ENCODE measurements around the gene HEPN1. TPM values are rescaled to one million over a fixed set of nuclear protein-coding genes. Genes with fewer than 3 reads are reported as not detected.

HEPN1 gene
- total and polyA plus RNA-seq, 10 of the 15 experiments (the other 5 are each of a cell fraction or from before 2014, with no cell fraction given) = not detected

DNA sequence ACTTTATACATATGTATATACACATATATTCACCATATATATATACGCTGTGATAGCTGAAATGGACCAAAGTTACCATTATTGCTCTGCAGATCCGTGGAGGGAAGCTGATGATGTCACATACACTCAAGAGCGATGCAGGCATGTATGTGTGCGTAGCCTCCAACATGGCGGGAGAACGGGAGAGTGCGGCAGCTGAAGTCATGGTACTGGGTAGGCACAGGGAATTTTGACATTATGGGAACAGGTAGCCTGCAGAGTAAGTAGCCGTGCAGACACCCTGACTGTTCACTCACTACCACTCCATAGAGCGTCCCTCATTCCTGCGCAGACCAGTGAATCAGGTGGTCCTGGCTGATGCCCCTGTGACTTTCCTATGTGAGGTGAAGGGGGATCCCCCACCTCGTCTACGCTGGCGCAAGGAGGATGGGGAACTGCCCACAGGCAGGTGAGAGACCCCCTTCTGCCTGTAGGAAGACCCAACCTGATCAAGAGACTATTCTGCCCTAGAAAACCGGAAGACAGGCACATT lies 49.1 kb upstream of the HEPN1 start:
- Histone ChIP-seq H3K9ac (ENCODE audit: control insufficient read depth, insufficient read depth, low read length) (no peak overlapping the region), H3K27ac (ENCODE audit: control insufficient read depth, insufficient read depth) (no peak overlapping the region), H3K27me3 (replicated peaks in 1 of 2; ENCODE audit: control insufficient read depth in 2 of 2, insufficient read depth in 2 of 2, low read length in 1 of 2) (peaks cover 18 to 26% of the 10 kb centered on the region in 2 experiments), H3K4me1 (ENCODE audit: control insufficient read depth, insufficient read depth, low read length) (no peaks in the 10 kb centered on the region), H3K4me2 (ENCODE audit: control insufficient read depth, insufficient read depth) (no peak overlapping the region), H3K4me3 (no peak overlapping the region), H4K20me1 (ENCODE audit: control insufficient read depth, insufficient read depth) (no peaks in the 10 kb centered on the region), H3K79me2 (ENCODE audit: control insufficient read depth, insufficient read depth, low read length) (no peaks in the 10 kb centered on the region), H3K9me3 (replicated peaks; ENCODE audit: control insufficient read depth, insufficient read depth, low read length) (no peaks in the 10 kb centered on the region), H3K36me3 (ENCODE audit: control insufficient read depth in 2 of 2, insufficient read depth in 2 of 2, low read length in 1 of 2) (no peaks in the 10 kb centered on the region), H2AFZ (ENCODE audit: control insufficient read depth, low read depth, low read length) (no peak overlapping the region)
- no peak for ATAC-seq
- no peak for FAIRE-seq
- ChIA-PET RAD21 (ENCODE audit: unreplicated experiment) (no interaction called here), SMC1A (ENCODE audit: uncharacterized antibody, unreplicated experiment) (no interaction called here), CTCF (interaction anchor here (0.8 kb wide), 1 partner anchor 239 kb away, joined by 3 read pairs; no protein-coding TSS in a partner anchor), POLR2A (no interaction called here)
- in situ Hi-C loops (cut with MboI) (no loop called here), intact Hi-C loops (cut with micrococcal nuclease; ENCODE audit: unreplicated experiment) (loop anchor here (5.0 kb wide), 1 partner anchor 468 kb away; no protein-coding TSS in a partner anchor)
- WGBS (ENCODE audit: insufficient coverage, insufficient replicate concordance, low lambda C conversion rate, missing lambda C conversion rate) = 45% methylated on average over 14 of the region's 14 CpGs
- DNase-seq (ENCODE audit: low read depth, low spot score) = no peak
- BruUV-seq (replicated peaks) = no TSS peak
- TF ChIP-seq, protein P1, sequence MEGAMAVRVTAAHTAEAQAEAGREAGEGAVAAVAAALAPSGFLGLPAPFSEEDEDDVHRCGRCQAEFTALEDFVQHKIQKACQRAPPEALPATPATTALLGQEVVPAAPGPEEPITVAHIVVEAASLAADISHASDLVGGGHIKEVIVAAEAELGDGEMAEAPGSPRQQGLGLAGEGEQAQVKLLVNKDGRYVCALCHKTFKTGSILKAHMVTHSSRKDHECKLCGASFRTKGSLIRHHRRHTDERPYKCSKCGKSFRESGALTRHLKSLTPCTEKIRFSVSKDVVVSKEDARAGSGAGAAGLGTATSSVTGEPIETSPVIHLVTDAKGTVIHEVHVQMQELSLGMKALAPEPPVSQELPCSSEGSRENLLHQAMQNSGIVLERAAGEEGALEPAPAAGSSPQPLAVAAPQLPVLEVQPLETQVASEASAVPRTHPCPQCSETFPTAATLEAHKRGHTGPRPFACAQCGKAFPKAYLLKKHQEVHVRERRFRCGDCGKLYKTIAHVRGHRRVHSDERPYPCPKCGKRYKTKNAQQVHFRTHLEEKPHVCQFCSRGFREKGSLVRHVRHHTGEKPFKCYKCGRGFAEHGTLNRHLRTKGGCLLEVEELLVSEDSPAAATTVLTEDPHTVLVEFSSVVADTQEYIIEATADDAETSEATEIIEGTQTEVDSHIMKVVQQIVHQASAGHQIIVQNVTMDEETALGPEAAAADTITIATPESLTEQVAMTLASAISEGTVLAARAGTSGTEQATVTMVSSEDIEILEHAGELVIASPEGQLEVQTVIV (IDR thresholded peaks at IDR 0.05; ENCODE audit: borderline replicate concordance, partially characterized antibody) = no peak
- TF ChIP-seq POLR2AphosphoS5 (IDR thresholded peaks at IDR 0.05; ENCODE audit: low read length) (no peak), STAT1 (conservative IDR thresholded peaks at IDR 0.05) (no peak), GATAD2B (conservative IDR thresholded peaks at IDR 0.05; ENCODE audit: low read depth) (no peak), ZSCAN29 (IDR thresholded peaks at IDR 0.05) (no peak), USF1 (IDR thresholded peaks at IDR 0.05; ENCODE audit: borderline replicate concordance, extremely low read length, insufficient read depth, low read depth, low read length) (no peak), POLR2A (IDR thresholded peaks at IDR 0.05; ENCODE audit: low read depth, low read length) (no peak), TCF7 (IDR thresholded peaks at IDR 0.05; ENCODE audit: borderline replicate concordance) (no peak), EGR1 (IDR thresholded peaks at IDR 0.05; ENCODE audit: borderline replicate concordance in 1 of 2, low read depth in 2 of 2, low read length in 2 of 2) (no peak), REST (IDR thresholded peaks at IDR 0.05; ENCODE audit: low read depth, low read length) (no peak), ZBTB40 (IDR thresholded peaks at IDR 0.05; ENCODE audit: borderline replicate concordance) (no peak), BHLHE40 (IDR thresholded peaks at IDR 0.05; ENCODE audit: borderline replicate concordance in 1 of 2, low read depth in 2 of 2, low read length in 1 of 2) (no peak), ZZZ3 (IDR thresholded peaks at IDR 0.05; ENCODE audit: control insufficient read depth, insufficient read length, low read depth) (no peak)

All from GM12878 (cell line).